HCT116 (cell line): ENCODE data around the gene UBE2E1. TPM values are rescaled to one million over a fixed set of nuclear protein-coding genes. Genes with fewer than 3 reads are reported as not detected.

Experiments used
- ATAC-seq: fragments of 200-7000 bp; cut with Tn5 transposase; 2 replicates; pipeline ENCODE4 v1.9.1; 2020; ENCODE audit warnings: mild to moderate bottlenecking, moderate library complexity
- BruUV-seq: library from RNA; stranded (reverse); fragments of 400-500 nt; replicated peaks from 2 replicates; lab custom pipeline; 2021; lab: Mats Ljungman, UMichigan
- CTCF ChIA-PET: fragments of 300-600 bp; sonication (Branson Sonifier 250); formaldehyde crosslinking; loops from one replicate; lab custom pipeline; 2021; ENCODE audit warnings: antibody characterized with exemption; lab: Charles Lee
- POLR2A ChIA-PET: fragments of 300-600, 350-600 bp; sonication (Branson Sonifier 250); formaldehyde crosslinking; loops from one replicate; lab custom pipeline; 2021; ENCODE audit warnings: antibody characterized with exemption; lab: Charles Lee
- RAD21 ChIA-PET, 2 experiments: fragments of 300-600 bp; sonication (Branson Sonifier 250); formaldehyde crosslinking; loops; one replicate each; lab custom pipeline; 2023; ENCODE audit warnings: low total read pairs in 2 of 2; ENCODE audit not compliant: uncharacterized antibody in 2 of 2, unreplicated experiment in 2 of 2, low non-redundant PET in 1 of 2; lab: Charles Lee
- DNase-seq: peaks from one replicate; pipeline ENCODE4 v3.0.0-alpha.2; 2010; ENCODE audit warnings: low read depth, low spot score
- H2AFZ ChIP-seq: fragments of 200-600 bp; shearing (Covaris generic), sonication (generic); 2 replicates; pipeline ENCODE4 v1.6.1; 2017; ENCODE audit warnings: low read depth, mixed run types, mixed read lengths, antibody characterized with exemption, low read length; ENCODE audit not compliant: poor library complexity, severe bottlenecking
- H3K27ac ChIP-seq: 2 replicates; pipeline ENCODE4 v1.5.1; 2012; ENCODE audit warnings: low read depth, low read length
- H3K27me3 ChIP-seq: fragments of 200-600 bp; sonication (generic); 2 replicates; pipeline ENCODE4 v1.6.1; 2016; ENCODE audit warnings: mixed run types, low read length, mixed read lengths; ENCODE audit not compliant: insufficient read depth
- H3K36me3 ChIP-seq, 2 experiments: fragments of 200-500 bp in 1 of 2; fragments of 200-600 bp in 1 of 2; sonication (Bioruptor generic) in 1 of 2; sonication (generic) in 1 of 2; 2 replicates each; pipeline versions ENCODE4 v1.5.1 to v1.6.1; 2014 to 2016; ENCODE audit warnings: low read length in 2 of 2, inconsistent platforms in 1 of 2, mixed read lengths in 1 of 2, mixed run types in 1 of 2; ENCODE audit not compliant: insufficient read depth in 2 of 2, control insufficient read depth in 1 of 2
- H3K4me1 ChIP-seq, 2 experiments: fragments of 200-600 bp in 1 of 2; sonication (generic) in 1 of 2; 2 replicates each; pipeline versions ENCODE4 v1.5.1 to v1.6.1; 2012 to 2017; ENCODE audit warnings: low read length in 2 of 2, inconsistent platforms in 1 of 2, mild to moderate bottlenecking in 1 of 2, mixed read lengths in 1 of 2, mixed run types in 1 of 2, moderate library complexity in 1 of 2; ENCODE audit not compliant: insufficient read depth in 2 of 2, control insufficient read depth in 1 of 2
- H3K4me2 ChIP-seq: fragments of 200-600 bp; sonication (generic); 2 replicates; pipeline ENCODE4 v1.6.1; 2017; ENCODE audit warnings: mixed run types, low read length, mixed read lengths
- H3K4me3 ChIP-seq, 2 experiments: fragments of 200-600 bp in 1 of 2; sonication (generic) in 1 of 2; replicated peaks in 1 of 2; 2 replicates each; pipeline ENCODE4 v1.5.1; 2011 to 2016; ENCODE audit warnings: low read length in 2 of 2, control low read depth in 1 of 2, low read depth in 1 of 2, mild to moderate bottlenecking in 1 of 2, mixed read lengths in 1 of 2, mixed run types in 1 of 2
- H3K79me2 ChIP-seq: fragments of 200-600 bp; sonication (generic); 2 replicates; pipeline ENCODE4 v1.6.1; 2017; ENCODE audit warnings: mild to moderate bottlenecking, mixed run types, low read length, moderate library complexity, mixed read lengths; ENCODE audit not compliant: insufficient read depth
- H3K9ac ChIP-seq: fragments of 200-600 bp; sonication (generic); 2 replicates; pipeline ENCODE4 v1.6.1; 2016; ENCODE audit warnings: low read length, mixed read lengths
- H3K9me2 ChIP-seq: fragments of 200-600 bp; sonication (generic), shearing (Covaris generic); 2 replicates; pipeline ENCODE4 v1.6.1; 2017; ENCODE audit warnings: mixed run types, mild to moderate bottlenecking, moderate library complexity; ENCODE audit not compliant: insufficient read depth
- H3K9me3 ChIP-seq, 2 experiments: fragments of 200-500 bp in 1 of 2; fragments of 200-600 bp in 1 of 2; sonication (Bioruptor generic) in 1 of 2; sonication (generic) in 1 of 2; 2 replicates each; pipeline ENCODE4 v1.6.1; 2014 to 2017; ENCODE audit warnings: low read length in 2 of 2, mixed read lengths in 2 of 2, inconsistent platforms in 1 of 2, low read depth in 1 of 2, mild to moderate bottlenecking in 1 of 2, mixed run types in 1 of 2, moderate library complexity in 1 of 2; ENCODE audit not compliant: control insufficient read depth in 1 of 2, insufficient read depth in 1 of 2
- H4K20me1 ChIP-seq: fragments of 200-600 bp; sonication (generic), shearing (Covaris generic); 2 replicates; pipeline ENCODE4 v1.6.1; 2017; ENCODE audit warnings: mixed run types, mild to moderate bottlenecking, moderate library complexity; ENCODE audit not compliant: insufficient read depth
- CBX3 ChIP-seq: IDR thresholded peaks from 2 replicates; pipeline ENCODE4 v1.6.1; 2012; ENCODE audit warnings: low read depth
- CEBPB ChIP-seq: IDR thresholded peaks from 2 replicates; pipeline ENCODE4 v1.6.1; 2012; ENCODE audit warnings: low read depth
- EGR1 ChIP-seq: IDR thresholded peaks from 2 replicates; pipeline ENCODE4 v1.6.1; 2012; ENCODE audit warnings: low read depth
- POLR2A ChIP-seq: IDR thresholded peaks from 2 replicates; pipeline ENCODE4 v1.7.0; 2011; ENCODE audit warnings: borderline replicate concordance; ENCODE audit not compliant: insufficient read depth, insufficient read length; ENCODE audit errors: extremely low read depth
- POLR2AphosphoS5 ChIP-seq: IDR thresholded peaks from 2 replicates; pipeline ENCODE4 v1.6.1; 2011; ENCODE audit warnings: mild to moderate bottlenecking, low read depth, low read length, moderate library complexity
- SIN3A ChIP-seq: IDR thresholded peaks from 2 replicates; pipeline ENCODE4 v1.6.1; 2012; ENCODE audit warnings: low read depth
- SP1 ChIP-seq: IDR thresholded peaks from 2 replicates; pipeline ENCODE4 v1.6.1; 2012; ENCODE audit warnings: low read depth
- SRF ChIP-seq: IDR thresholded peaks from 2 replicates; pipeline ENCODE4 v1.6.1; 2012; ENCODE audit warnings: low read depth
- ZFX ChIP-seq: fragments of 450-650 bp; IDR thresholded peaks from 2 replicates; pipeline ENCODE4 v1.6.1; 2017
- intact Hi-C: fragments of 100-400 bp; cut with micrococcal nuclease; formaldehyde crosslinking; loops from 2 replicates; pipeline ENCODE4 v1.10.0; 2022
- total RNA-seq: library from RNA; stranded (reverse); gene quantifications from one replicate; pipeline ENCODE4 v1.2.1, GENCODE V29; 2021; ENCODE audit not compliant: unreplicated experiment
- TF ChIP-seq, protein P1 (sequence below): IDR thresholded peaks from 2 replicates; pipeline ENCODE4 v1.6.1; 2012; ENCODE audit warnings: low read depth
- TF ChIP-seq, protein P2 (sequence below): IDR thresholded peaks from 2 replicates; pipeline ENCODE4 v1.6.1; 2012

The UBE2E1 gene
- total RNA-seq, 1 experiment from 2014 or later = 75.1 TPM

DNA sequence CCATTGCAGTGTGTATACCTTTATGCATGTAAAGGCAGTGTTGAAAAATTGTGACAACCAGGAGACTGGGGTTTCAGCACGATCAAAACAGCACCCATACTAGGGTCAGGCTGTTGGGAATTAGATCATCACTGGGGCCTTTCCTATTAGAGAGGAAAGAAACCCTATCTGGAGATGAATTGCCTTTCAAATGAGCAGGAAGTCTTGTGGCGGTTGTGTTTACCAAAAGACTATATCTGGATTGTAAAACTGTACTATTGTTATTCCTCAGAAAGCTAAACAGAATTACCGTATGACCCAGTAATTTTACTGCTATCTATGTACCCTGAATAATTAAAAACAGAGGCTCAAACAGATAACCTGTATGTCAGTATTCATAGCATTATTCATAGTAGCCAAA is 10.1 kb downstream of the UBE2E1 start:
- H3K36me3 ChIP-seq = 0 out of 4 replicates have a peak, but pooled peaks cover 0 to 5% of the 10 kb centered on the region in 2 experiments
- H4K20me1 ChIP-seq = 0 out of 2 replicates have a peak, but pooled peaks cover 3% of the 10 kb centered on the region
- H3K9me3 ChIP-seq = no peaks in the 10 kb centered on the region
- ChIA-PET POLR2A (no interaction called here), CTCF (no interaction called here)
- H3K27ac ChIP-seq = no peak overlapping the region
- H3K27me3 ChIP-seq = no peaks in the 10 kb centered on the region
- no peaks in the 10 kb centered on the region for H3K9me2 ChIP-seq
- peaks cover 61% of the 10 kb centered on the region for H3K79me2 ChIP-seq
- H3K4me3 ChIP-seq = no peak overlapping the region
- no TSS peak for BruUV-seq
- TF ChIP-seq, protein P1, sequence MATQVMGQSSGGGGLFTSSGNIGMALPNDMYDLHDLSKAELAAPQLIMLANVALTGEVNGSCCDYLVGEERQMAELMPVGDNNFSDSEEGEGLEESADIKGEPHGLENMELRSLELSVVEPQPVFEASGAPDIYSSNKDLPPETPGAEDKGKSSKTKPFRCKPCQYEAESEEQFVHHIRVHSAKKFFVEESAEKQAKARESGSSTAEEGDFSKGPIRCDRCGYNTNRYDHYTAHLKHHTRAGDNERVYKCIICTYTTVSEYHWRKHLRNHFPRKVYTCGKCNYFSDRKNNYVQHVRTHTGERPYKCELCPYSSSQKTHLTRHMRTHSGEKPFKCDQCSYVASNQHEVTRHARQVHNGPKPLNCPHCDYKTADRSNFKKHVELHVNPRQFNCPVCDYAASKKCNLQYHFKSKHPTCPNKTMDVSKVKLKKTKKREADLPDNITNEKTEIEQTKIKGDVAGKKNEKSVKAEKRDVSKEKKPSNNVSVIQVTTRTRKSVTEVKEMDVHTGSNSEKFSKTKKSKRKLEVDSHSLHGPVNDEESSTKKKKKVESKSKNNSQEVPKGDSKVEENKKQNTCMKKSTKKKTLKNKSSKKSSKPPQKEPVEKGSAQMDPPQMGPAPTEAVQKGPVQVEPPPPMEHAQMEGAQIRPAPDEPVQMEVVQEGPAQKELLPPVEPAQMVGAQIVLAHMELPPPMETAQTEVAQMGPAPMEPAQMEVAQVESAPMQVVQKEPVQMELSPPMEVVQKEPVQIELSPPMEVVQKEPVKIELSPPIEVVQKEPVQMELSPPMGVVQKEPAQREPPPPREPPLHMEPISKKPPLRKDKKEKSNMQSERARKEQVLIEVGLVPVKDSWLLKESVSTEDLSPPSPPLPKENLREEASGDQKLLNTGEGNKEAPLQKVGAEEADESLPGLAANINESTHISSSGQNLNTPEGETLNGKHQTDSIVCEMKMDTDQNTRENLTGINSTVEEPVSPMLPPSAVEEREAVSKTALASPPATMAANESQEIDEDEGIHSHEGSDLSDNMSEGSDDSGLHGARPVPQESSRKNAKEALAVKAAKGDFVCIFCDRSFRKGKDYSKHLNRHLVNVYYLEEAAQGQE = no peak
- TF ChIP-seq, protein P2, sequence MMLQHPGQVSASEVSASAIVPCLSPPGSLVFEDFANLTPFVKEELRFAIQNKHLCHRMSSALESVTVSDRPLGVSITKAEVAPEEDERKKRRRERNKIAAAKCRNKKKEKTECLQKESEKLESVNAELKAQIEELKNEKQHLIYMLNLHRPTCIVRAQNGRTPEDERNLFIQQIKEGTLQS = no peak
- no peak for TF ChIP-seq POLR2A
- TF ChIP-seq POLR2AphosphoS5 = no peak
- no peak for TF ChIP-seq EGR1
- no peak for TF ChIP-seq SP1
- no peak for TF ChIP-seq ZFX
- TF ChIP-seq CBX3 = no peak
- no peak for TF ChIP-seq CEBPB
- no peak for TF ChIP-seq SRF
- TF ChIP-seq SIN3A = no peak
- TF ChIP-seq, all 23 proteins: peak for 0
- RAD21 ChIA-PET = no interaction called here
- no peak for ATAC-seq
- intact Hi-C loops = no loop called here
- H3K9ac ChIP-seq = no peak overlapping the region
- H2AFZ ChIP-seq = no peak overlapping the region
- H3K4me2 ChIP-seq = no peak overlapping the region
- no peaks in the 10 kb centered on the region for H3K4me1 ChIP-seq
- DNase-seq = no peak
